Ecto neural progenitor cell (in vitro differentiated cells): ENCODE results near the gene LILRA1.
"Not testable (repeated sequence)": the region's sequence is repeated elsewhere in the genome, so short reads cannot be mapped to it uniquely, and the experiment has no call there.

ENCODE experiments used
- DNase-seq: peaks from one replicate; pipeline ENCODE4 v3.0.0-alpha.2; 2018; ENCODE audit warnings: low spot score

The LILRA1 gene

DNA sequence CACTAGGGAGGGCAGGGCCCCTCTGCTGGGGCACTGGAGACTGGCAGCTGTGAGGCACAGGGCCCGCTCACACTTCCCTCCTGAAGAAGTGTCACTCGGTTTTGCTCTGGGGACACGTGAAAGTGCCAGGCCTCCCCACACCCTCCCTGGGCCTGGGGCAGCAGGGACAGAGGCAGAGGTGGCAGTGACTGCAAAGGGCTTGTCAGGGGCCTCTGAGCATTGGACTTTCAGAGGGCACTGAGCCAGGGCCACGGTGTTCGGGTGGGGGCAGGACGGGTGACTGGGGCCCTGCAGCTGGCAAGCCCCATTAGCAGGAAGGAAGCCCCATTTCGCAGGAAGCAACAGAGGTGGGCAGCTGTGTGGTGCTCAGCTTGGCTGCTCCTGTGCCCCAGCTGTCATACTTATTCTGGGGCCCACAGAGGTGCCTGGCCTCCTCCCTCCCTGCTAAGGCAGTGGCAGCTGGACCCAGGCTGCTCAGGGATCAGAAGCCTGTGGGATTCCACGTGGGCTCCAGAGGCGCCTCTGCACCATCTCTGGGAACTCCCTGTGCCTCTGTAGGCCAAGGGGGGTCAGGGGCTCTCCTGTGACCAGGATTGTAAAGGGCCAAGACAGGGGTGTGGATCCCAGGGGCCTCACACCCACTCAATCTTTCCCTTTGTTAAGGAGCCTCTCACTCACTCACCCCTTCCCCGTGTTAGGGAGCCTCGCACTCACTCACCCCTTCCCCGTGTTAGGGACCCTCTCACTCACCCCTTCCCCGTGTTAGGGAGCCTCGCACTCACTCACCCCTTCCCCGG, 31.7 kb downstream of the LILRA1 start:
- not testable (repeated sequence) for DNase-seq

DNA sequence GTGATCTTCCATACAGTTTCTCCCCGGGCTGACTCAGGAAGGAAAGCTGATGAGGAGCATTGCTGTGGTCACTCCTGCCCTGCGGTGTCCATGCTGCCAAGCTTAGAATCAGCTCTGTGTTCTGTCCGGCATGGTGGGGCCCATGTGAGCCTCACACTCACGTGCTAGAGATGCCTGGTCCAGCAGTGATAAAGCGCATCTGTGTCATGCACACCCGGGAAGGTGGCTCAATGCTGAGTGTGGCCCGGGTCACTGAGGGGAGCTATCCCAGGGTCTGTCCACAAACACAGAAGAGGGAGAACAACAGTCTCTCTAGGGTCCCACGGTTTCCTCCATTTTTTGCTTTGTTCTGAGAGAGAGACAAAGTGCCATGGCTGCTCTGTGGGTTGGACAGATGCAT, 33.3 kb downstream of the LILRA1 start:
- no peak for DNase-seq

DNA sequence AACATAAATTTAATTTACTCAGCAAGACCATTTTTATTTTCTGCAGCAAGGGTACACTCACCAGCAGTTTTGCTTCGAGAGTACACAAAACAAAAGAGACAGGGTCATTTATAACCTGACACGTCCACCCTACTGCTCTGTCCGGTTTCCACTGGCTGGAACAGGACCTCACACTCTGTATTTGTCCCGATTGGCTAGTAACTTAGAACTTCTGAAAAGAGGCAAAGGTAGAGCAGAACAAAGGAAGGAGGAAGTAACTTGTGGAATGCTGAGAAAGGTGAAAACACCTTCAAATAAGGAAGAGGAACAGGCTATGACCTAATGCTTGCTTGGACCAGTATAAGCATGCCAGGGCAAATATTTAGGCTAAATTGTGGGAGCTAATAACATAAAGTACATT, 34.5 kb downstream of the LILRA1 start:
- DNase-seq: not testable (repeated sequence)

DNA sequence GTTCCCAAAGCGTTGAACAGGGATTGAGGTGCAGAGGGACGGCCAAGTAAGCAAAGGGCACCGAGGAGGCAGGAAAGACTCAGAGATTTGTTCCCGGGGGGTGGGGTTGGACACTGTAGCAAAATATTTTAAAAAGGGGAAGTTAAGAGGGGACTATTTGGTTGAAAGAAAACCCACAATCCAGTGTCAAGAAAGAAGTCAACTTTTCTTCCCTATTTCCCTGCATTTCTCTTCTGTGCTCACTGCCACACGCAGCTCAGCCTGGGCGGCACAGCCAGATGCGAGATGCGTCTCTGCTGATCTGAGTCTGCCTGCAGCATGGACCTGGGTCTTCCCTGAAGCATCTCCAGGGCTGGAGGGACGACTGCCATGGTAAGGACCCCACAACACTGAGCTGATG, 36.8 kb downstream of the LILRA1 start, which contains the start of gene LILRB1:
Gene LILRB1, plus strand, starts transcription at position 223 of the 400 bp plus-strand sequence. CDS start 590 bp downstream, outside the sequence.
- not testable (repeated sequence) for DNase-seq

DNA sequence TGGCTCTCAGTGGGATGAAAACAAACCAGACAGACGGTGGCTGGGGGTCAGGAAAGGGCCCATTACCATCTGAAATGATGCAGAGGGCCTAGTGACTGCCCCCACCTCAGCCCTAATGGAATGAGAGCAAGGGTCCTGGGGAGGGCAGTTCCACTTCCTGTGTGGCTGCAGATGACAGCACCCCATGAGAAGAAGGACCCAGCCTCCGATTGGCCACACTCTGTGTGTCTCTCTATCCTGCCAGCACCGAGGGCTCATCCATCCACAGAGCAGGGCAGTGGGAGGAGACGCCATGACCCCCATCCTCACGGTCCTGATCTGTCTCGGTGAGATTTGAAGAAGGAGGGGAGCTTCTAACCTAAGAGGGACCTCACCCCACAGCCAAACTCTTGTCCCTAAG, 37.4 kb downstream of the LILRA1 start:
- DNase-seq: no peak

DNA sequence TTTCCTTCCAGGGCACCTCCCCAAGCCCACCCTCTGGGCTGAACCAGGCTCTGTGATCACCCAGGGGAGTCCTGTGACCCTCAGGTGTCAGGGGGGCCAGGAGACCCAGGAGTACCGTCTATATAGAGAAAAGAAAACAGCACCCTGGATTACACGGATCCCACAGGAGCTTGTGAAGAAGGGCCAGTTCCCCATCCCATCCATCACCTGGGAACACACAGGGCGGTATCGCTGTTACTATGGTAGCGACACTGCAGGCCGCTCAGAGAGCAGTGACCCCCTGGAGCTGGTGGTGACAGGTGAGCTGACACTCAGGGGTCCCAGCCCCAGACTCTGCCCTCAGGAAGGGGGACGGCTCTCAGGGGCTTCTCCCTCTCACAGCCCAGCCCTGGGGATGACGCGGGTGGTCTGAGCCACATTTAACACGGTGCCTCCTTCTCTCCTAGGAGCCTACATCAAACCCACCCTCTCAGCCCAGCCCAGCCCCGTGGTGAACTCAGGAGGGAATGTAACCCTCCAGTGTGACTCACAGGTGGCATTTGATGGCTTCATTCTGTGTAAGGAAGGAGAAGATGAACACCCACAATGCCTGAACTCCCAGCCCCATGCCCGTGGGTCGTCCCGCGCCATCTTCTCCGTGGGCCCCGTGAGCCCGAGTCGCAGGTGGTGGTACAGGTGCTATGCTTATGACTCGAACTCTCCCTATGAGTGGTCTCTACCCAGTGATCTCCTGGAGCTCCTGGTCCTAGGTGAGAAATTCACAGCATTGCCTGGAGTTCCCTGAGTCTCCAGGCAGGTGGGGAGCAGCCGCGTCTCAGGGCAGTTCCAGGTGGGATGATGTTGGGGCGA, 38.3 kb downstream of the LILRA1 start:
- DNase-seq: not testable (repeated sequence)

DNA sequence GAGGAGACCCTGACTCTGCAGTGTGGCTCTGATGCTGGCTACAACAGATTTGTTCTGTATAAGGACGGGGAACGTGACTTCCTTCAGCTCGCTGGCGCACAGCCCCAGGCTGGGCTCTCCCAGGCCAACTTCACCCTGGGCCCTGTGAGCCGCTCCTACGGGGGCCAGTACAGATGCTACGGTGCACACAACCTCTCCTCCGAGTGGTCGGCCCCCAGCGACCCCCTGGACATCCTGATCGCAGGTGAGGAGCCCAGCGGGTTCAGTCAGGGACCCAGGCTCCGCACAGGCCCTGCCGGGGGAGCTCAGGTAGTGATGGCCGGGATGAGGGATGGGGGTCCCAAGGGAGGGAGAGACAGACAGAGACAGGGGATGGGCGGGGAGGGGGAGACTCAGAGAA, 39.1 kb downstream of the LILRA1 start:
- DNase-seq: not testable (repeated sequence)

DNA sequence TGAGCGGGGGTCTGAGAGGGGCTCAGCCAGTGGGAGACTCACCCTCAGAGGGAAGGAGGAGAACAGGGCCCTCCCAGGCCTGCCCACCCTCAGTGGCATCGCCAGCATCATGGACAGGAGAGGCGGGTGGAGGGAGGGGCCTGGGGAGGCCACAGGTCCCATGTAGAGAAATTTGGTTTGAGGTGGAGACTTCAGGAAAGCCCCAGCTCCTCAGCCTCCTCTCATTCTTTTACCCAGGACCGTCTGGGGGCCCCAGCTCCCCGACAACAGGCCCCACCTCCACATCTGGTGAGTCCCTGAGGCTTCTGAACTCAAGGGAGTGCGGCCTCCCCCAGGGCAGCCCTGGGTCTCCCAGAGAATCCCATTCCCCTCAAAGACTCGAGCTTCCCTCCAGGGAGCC, 40.0 kb downstream of the LILRA1 start:
- no peak for DNase-seq

DNA sequence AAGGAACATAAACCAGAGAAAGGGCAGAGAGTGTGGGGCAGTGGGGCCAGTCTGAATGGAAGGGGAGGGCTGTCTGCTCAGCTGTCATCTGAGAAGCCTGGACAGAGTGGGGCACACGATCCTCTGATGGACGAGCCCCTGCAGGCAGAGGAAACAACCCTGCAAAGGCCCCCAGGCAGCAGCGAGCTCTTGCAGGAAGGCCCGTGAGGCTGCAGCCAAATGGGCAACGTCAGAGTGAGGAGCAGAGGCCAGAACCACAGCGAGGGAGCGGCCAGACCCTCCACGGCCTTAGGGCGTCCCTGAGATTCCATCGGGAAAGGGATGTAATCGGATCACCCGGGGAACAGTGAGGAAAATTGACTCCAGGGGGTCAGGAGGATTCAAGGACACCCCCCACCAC, 42.6 kb downstream of the LILRA1 start:
- DNase-seq: not testable (repeated sequence)

DNA sequence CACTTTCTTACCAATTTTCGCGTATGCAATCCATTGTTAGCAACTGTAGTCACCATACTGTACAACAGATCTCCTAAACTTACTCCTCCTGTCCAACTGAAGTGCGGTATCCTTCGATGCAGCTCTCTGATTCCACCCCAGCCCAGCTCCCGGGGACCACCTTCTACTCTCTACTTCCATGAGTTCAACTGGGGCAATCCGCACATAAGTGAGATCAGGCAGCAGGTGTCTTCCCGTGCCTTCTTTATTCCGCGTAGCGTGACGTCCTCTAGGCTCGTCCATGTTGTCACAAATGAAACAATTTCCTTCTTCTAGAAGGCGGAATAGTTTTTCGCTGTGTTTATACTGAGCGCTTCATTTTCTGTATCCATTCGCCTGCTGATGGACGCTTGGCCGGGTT, 45.3 kb downstream of the LILRA1 start:
- DNase-seq: no peak

DNA sequence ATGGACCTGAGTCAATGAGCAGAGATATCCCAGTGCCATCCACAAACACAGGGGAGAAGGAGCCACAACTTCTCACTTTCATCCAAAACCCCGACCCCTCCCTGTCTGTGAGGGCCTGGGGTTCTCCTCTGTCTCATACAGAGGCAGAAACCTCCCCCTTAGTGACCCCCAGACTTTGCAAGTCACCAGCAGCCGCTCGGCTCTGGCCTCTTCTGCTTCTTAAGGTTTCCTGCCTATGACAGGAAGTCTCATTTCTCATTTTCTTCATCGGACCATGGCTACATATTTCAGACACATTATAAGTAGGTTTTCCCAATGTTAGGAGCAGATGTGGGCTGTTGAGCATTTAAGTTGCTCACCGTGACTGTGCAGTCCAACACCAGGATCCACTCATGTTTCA, 49.5 kb downstream of the LILRA1 start:
- DNase-seq: not testable (repeated sequence)

DNA sequence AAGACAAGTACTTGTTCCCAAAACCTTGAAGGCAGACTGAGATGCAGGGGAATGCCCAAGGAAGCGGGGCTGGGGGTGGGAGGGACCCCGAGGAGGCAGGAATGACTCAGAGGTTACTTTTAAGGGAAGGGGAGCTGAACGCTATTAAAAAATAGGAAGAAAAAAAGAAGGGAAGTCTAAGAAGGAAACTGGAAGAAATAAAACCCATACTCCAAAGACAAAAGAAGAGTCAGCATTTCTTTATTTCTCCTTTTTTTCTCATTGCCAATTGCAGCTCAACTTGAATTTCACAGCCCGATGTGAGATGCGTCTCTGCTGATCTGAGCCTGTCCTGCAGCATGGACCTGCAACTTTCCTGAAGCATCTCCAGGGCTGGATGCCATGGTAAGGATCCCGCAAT, 50.2 kb downstream of the LILRA1 start:
- not testable (repeated sequence) for DNase-seq

DNA sequence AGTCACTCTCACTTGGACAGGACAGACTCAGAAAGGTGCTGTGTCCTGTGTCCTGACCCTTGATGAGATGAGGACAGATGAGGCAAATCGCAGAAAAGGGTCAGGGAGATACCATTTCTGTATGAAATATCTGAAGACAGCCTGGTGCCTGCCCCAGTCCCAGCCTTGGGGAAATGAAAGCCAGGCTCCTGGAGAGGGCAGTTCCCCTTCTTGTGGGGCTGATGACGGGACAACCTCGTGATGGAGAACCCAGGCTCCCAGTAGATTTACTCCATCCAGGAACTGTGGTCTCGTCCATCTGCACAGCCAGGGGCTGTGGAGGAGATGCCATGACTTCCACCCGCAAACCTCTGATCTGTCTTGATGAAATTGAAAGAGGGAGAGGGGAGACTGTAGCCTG, 50.6 kb downstream of the LILRA1 start:
- no peak for DNase-seq

DNA sequence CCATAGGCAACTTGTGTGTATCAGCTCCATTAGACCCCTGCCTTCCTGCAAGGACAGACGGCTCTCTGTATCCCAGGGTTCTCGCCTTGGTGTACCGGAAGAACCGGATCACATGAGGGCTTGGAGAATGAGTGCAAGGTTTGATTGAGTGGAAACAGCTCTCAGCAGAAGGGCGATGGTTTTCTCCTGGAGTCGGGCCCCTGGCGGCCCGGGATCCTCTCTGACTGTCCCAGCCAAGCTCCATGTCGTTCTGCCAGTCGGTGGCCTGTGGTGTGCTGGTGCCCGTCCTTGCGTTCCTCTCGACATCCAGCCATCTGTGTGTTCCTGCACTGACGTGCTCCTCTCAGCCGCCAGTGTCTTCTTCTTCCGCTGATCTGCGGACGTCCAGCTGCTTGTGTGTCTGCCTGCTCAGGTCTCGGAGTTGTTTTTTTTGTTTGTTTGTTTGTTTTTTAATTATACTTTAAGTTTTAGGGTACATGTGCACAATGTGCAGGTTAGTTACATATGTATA, 53.0 kb downstream of the LILRA1 start:
- no peak for DNase-seq

DNA sequence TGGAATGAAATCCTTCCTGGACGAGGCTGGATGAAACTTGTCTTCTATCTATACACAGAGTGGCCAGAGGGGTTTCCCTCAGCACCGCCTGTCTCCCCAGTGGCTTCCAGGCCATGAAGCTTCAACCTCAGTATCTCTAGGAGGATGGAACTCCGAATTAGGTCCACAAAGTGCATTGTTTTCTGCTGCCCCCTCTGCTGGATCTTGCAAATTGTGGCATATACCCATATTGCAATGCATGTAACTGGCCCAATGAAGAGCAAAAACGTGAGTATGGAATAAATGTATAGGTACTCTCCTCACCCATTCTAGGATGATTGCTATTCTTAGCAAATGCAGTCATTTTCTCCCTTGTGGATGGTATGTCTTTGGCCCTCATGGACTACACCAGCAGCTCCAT, 54.7 kb downstream of the LILRA1 start:
- no peak for DNase-seq

DNA sequence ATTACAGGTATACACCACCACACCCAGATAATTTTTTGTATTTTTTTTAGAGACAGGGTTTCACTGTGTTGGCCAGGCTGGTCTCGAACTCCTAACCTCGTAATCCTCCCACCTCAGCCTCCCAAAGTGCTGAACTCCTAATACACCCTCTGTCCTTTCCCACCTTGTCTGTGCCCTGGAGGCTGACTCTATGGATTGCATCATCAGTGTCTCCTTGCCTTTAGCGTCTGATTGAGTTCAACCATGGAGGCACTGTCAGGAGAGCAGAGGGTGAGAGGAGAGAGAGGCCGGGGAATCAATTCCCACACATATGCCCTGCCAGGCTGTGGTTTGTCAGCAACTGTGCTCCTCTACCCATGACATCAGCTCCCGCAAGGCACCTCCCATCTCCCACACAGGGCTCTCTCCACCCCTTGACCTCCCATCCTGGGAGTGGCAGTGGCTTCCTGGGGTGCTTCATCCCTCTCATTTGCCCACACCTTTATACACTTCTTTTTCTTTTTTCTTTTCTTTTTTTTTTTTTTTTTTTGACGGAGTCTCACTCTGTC, 56.8 kb downstream of the LILRA1 start:
- DNase-seq: no peak
